Liver (tissue), 9 donors: ENCODE data around the gene XXYLT1. TPM values are rescaled to one million over a fixed set of nuclear protein-coding genes. Genes with fewer than 3 reads are reported as not detected.

Source experiments
- DNase-seq: peaks from one replicate; pipeline ENCODE4 v3.0.0-alpha.2; 2017; ENCODE audit warnings: low spot score
- H3K27ac ChIP-seq, 2 donors: one replicate each; pipeline ENCODE4 v1.7.0; 2013; ENCODE audit warnings: inconsistent platforms in 2 of 2, low read length in 2 of 2, control low read depth in 1 of 2, low read depth in 1 of 2, mild to moderate bottlenecking in 1 of 2
- H3K27me3 ChIP-seq, 4 donors: one replicate each; pipeline versions ENCODE4 v1.6.1 to v1.7.0; 2013; ENCODE audit warnings: low read length in 3 of 4, inconsistent platforms in 1 of 4, mild to moderate bottlenecking in 1 of 4, moderate library complexity in 1 of 4; ENCODE audit not compliant: control insufficient read depth in 4 of 4, insufficient read depth in 4 of 4
- H3K36me3 ChIP-seq, 4 donors: one replicate each; pipeline versions ENCODE4 v1.6.1 to v1.7.0; 2013; ENCODE audit warnings: low read length in 3 of 4, mild to moderate bottlenecking in 3 of 4, low read depth in 1 of 4, moderate library complexity in 1 of 4; ENCODE audit not compliant: control insufficient read depth in 4 of 4, insufficient read depth in 3 of 4
- H3K4me1 ChIP-seq, 4 donors: one replicate each; pipeline versions ENCODE4 v1.6.1 to v1.7.0; 2013; ENCODE audit warnings: low read length in 3 of 4, mild to moderate bottlenecking in 3 of 4, moderate library complexity in 1 of 4; ENCODE audit not compliant: control insufficient read depth in 4 of 4, insufficient read depth in 4 of 4
- H3K4me3 ChIP-seq, 3 donors: one replicate each; pipeline versions ENCODE4 v1.6.1 to v1.7.0; 2013; ENCODE audit warnings: low read length in 3 of 3, control low read depth in 1 of 3, low read depth in 1 of 3, mild to moderate bottlenecking in 1 of 3
- H3K9ac ChIP-seq, 2 donors: one replicate each; pipeline ENCODE4 v1.7.0; 2013; ENCODE audit warnings: low read length in 2 of 2, mild to moderate bottlenecking in 2 of 2, moderate library complexity in 2 of 2, control low read depth in 1 of 2, low read depth in 1 of 2
- H3K9me3 ChIP-seq, 4 donors: one replicate each; pipeline versions ENCODE4 v1.6.1 to v1.7.0; 2013; ENCODE audit warnings: low read length in 3 of 4; ENCODE audit not compliant: control insufficient read depth in 4 of 4
- ATF3 ChIP-seq: IDR thresholded peaks from 2 replicates; pipeline ENCODE4 v1.6.1; 2016; ENCODE audit warnings: antibody characterized with exemption
- CTCF ChIP-seq: fragments of 150-350 bp; IDR thresholded peaks from 2 replicates; pipeline ENCODE4 v1.5.1; 2017; ENCODE audit warnings: improper control_type of control experiment, low read depth, low read length; ENCODE audit not compliant: missing input control
- EGR1 ChIP-seq, 2 donors: IDR thresholded peaks; 2 replicates each; pipeline ENCODE4 v1.6.1; 2016 to 2018; ENCODE audit warnings: antibody characterized with exemption in 2 of 2, low read depth in 2 of 2
- FOXA1 ChIP-seq: IDR thresholded peaks from 2 replicates; pipeline ENCODE4 v1.6.1; 2016; ENCODE audit warnings: antibody characterized with exemption
- FOXA2 ChIP-seq: IDR thresholded peaks from 2 replicates; pipeline ENCODE4 v1.6.1; 2016; ENCODE audit warnings: antibody characterized with exemption
- GABPA ChIP-seq, 2 donors: IDR thresholded peaks in 1 of 2; conservative IDR thresholded peaks in 1 of 2; 2 replicates each; pipeline ENCODE4 v1.6.1; 2016; ENCODE audit warnings: antibody characterized with exemption in 2 of 2, mild to moderate bottlenecking in 1 of 2, moderate library complexity in 1 of 2
- HNF4A ChIP-seq, 2 donors: conservative IDR thresholded peaks; 2 replicates each; pipeline ENCODE4 v1.6.1; 2016; ENCODE audit warnings: antibody characterized with exemption in 2 of 2, mild to moderate bottlenecking in 2 of 2
- HNF4G ChIP-seq: IDR thresholded peaks from 2 replicates; pipeline ENCODE4 v1.6.1; 2016; ENCODE audit warnings: antibody characterized with exemption
- JUND ChIP-seq, 2 donors: IDR thresholded peaks; 2 replicates each; pipeline ENCODE4 v1.6.1; 2016; ENCODE audit warnings: antibody characterized with exemption in 2 of 2
- MAX ChIP-seq: IDR thresholded peaks from 2 replicates; pipeline ENCODE4 v1.6.1; 2016; ENCODE audit warnings: antibody characterized with exemption
- NR2F2 ChIP-seq: IDR thresholded peaks from 2 replicates; pipeline ENCODE4 v1.6.1; 2016; ENCODE audit warnings: antibody characterized with exemption
- RAD21 ChIP-seq, 2 donors: IDR thresholded peaks; 2 replicates each; pipeline ENCODE4 v1.6.1; 2016; ENCODE audit warnings: antibody characterized with exemption in 2 of 2, mild to moderate bottlenecking in 2 of 2
- REST ChIP-seq: IDR thresholded peaks from 2 replicates; pipeline ENCODE4 v1.6.1; 2016; ENCODE audit warnings: antibody characterized with exemption, mild to moderate bottlenecking
- RXRA ChIP-seq, 2 donors: IDR thresholded peaks; 2 replicates each; pipeline ENCODE4 v1.6.1; 2017 to 2018; ENCODE audit warnings: antibody characterized with exemption in 2 of 2, mild to moderate bottlenecking in 1 of 2
- SP1 ChIP-seq: IDR thresholded peaks from 2 replicates; pipeline ENCODE4 v1.6.1; 2018; ENCODE audit warnings: antibody characterized with exemption, mild to moderate bottlenecking
- TAF1 ChIP-seq: conservative IDR thresholded peaks from 2 replicates; pipeline ENCODE4 v1.6.1; 2016; ENCODE audit warnings: antibody characterized with exemption, mild to moderate bottlenecking
- YY1 ChIP-seq: IDR thresholded peaks from 2 replicates; pipeline ENCODE4 v1.6.1; 2016; ENCODE audit warnings: antibody characterized with exemption, mild to moderate bottlenecking
- ZBTB33 ChIP-seq: IDR thresholded peaks from 2 replicates; pipeline ENCODE4 v1.6.1; 2016; ENCODE audit warnings: antibody characterized with exemption
- WGBS: extraction: QIAGEN DNeasy Blood & Tissue Kit; methylation state at CpG from one replicate; pipeline ENCODE4 v1.1.7; 2013; 5-methylcytosine and 5-hydroxymethylcytosine counted together
- polyA plus RNA-seq, 2 donors: library from polyadenylated mRNA; stranded (reverse) in 1 of 2; unstranded in 1 of 2; fragments of 200-250 nt in 1 of 2; fragments of >200 nt in 1 of 2; fragmentation: Nextera tagmentation in 1 of 2; extraction: Ambion mirVana in 1 of 2; gene quantifications; one replicate each; pipeline versions ENCODE4 v1.2.1 to v1.2.3, GENCODE V29; 2013 to 2015
- total RNA-seq, 2 donors: library from RNA; depleted of rRNA; stranded (reverse); fragments of >200 nt; gene quantifications; one replicate each; pipeline ENCODE4 v1.2.3, GENCODE V29; 2014
- donor health status: healthy.
- donor health status: healthy.
- donor health status: healthy.
- donor health status: healthy.
- donor health status: healthy.

The XXYLT1 gene
- total and polyA plus RNA-seq, 4 donors, result 0.93 to 7.6 (median 2.8) TPM

GRCh38 chr3:195258449-195259153, 12.4 kb downstream of the XXYLT1 start:
- peak; percentile 32 for DNase-seq
- Histone ChIP-seq H3K36me3 (no peaks in the 10 kb centered on the region), H3K9ac (peak overlapping the region in 1 of 2 donors; percentile 47), H3K4me3 (no peak overlapping the region), H3K27ac (peak overlapping the region; percentile 74 to 78), H3K4me1 (peaks cover 2 to 16% (median 8%) of the 10 kb centered on the region in 4 donors), H3K27me3 (no peaks in the 10 kb centered on the region), H3K9me3 (no peaks in the 10 kb centered on the region)
- WGBS, result 86% methylated on average over 14 of the region's 14 CpGs
- TF ChIP-seq HNF4A (conservative IDR thresholded peaks at IDR 0.05) (no peak), YY1 (no peak), EGR1 (IDR thresholded peaks at IDR 0.05; ENCODE audit: low read depth in 2 of 2) (no peak), TAF1 (no peak), ATF3 (no peak), ZBTB33 (no peak), NR2F2 (no peak), FOXA2 (no peak), GABPA (IDR thresholded peaks at IDR 0.05 in 1 of 2, conservative IDR thresholded peaks at IDR 0.05 in 1 of 2) (no peak), MAX (no peak), RXRA (IDR thresholded peaks at IDR 0.05) (no peak), FOXA1 (no peak), RAD21 (IDR thresholded peaks at IDR 0.05) (no peak), HNF4G (no peak), JUND (IDR thresholded peaks at IDR 0.05) (no peak), REST (no peak), CTCF (no peak), SP1 (no peak)
